PFSK-1 (cell line): ENCODE data around the gene SPCS1. TPM values are rescaled to one million over a fixed set of nuclear protein-coding genes. Genes with fewer than 3 reads are reported as not detected.

Experiments
- FOXP2 ChIP-seq: optimal IDR thresholded peaks from 2 replicates; pipeline ENCODE3; 2011; ENCODE audit warnings: borderline replicate concordance, control low read depth, inconsistent platforms; ENCODE audit not compliant: insufficient read depth; ENCODE audit errors: extremely low read length, extremely low read depth
- POLR2AphosphoS5 ChIP-seq: IDR thresholded peaks from 2 replicates; pipeline ENCODE4 v1.6.1; 2012; ENCODE audit warnings: low read depth, mild to moderate bottlenecking, control low read depth, low read length, moderate library complexity
- SIN3A ChIP-seq: IDR thresholded peaks from 2 replicates; pipeline ENCODE4 v1.6.1; 2012; ENCODE audit warnings: mild to moderate bottlenecking, low read length, moderate library complexity, borderline replicate concordance; ENCODE audit not compliant: insufficient read depth
- TAF1 ChIP-seq: IDR thresholded peaks from 2 replicates; pipeline ENCODE4 v1.6.1; 2012; ENCODE audit warnings: low read length, control low read depth, borderline replicate concordance; ENCODE audit not compliant: insufficient read depth
- polyA plus RNA-seq: library from polyadenylated mRNA; unstranded; fragments of >200 nt; gene quantifications from one replicate; pipeline ENCODE4 v1.2.1, GENCODE V29; 2012; ENCODE audit warnings: low read depth, missing spikeins; ENCODE audit not compliant: insufficient read length
- TF ChIP-seq, protein P1 (sequence below), 2 experiments: IDR thresholded peaks; 2 replicates each; pipeline versions ENCODE4 v1.6.1 to v1.8.0; 2011 to 2012; ENCODE audit warnings: low read depth in 2 of 2, low read length in 2 of 2, control low read depth in 1 of 2, inconsistent platforms in 1 of 2, mild to moderate bottlenecking in 1 of 2, moderate library complexity in 1 of 2; ENCODE audit not compliant: insufficient read depth in 1 of 2

SPCS1 gene
- polyA plus RNA-seq, result 96.2 TPM

DNA sequence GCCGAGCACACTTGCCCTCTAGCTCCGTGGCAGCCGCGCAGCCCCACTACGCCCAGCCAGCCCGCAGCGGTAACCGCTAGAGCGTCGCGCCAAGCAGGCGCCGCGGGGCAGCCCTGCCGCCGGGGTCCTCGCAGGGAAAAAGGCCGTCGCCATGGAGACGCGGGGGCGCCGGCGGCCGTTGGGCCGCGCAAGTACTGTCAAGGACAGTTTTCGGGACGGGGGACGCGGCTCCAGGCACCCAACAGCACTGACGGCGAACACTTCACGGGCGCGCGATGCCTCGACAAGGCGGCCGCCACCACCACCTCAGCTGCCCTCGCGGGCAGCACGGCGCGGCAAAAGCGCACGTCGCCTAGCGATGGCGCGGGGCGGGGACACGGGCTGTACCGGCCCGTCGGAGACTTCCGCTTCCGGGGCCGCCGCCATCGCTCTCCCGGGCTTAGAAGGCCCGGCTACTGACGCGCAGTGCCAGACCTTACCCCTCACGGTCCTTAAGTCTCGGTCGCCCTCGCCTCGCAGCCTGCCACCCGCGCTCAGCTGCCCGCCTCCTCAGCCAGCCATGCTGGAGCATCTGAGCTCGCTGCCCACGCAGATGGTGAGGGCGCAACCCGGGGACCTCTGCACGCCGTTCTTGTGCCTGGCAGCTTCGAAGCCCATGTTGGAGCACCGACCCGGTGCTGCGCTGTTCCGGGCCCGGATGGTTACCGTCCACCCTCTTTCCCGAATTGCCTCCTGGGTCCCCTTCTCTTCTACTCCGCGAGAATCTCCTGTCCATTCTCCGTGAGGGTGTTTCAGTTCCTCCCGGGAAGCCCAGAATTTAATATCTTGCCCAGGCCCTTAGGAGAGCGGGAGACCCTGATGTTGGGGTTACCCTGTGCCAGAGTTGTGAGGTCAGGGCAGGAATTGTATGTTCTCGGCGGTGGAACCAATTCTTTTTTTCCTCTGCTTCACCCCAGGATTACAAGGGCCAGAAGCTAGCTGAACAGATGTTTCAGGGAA lies at the start of gene SPCS1, which contains the start of gene GLT8D1:
Gene SPCS1 (plus strand): TSS at position 419 of the 999 bp plus-strand sequence. CDS start 141 bp downstream, at position 560.
Gene GLT8D1 (minus strand): TSS at position 104 of the 999 bp plus-strand sequence. CDS start 5,331 bp downstream, outside the sequence.
- TF ChIP-seq POLR2AphosphoS5 (peak; percentile 71), TAF1 (peak; percentile 65; the same call in 1 of the 2 replicates), SIN3A (peak; percentile 91; the same call in 1 of the 2 replicates), FOXP2 (peak; percentile 38)
- TF ChIP-seq, protein P1, sequence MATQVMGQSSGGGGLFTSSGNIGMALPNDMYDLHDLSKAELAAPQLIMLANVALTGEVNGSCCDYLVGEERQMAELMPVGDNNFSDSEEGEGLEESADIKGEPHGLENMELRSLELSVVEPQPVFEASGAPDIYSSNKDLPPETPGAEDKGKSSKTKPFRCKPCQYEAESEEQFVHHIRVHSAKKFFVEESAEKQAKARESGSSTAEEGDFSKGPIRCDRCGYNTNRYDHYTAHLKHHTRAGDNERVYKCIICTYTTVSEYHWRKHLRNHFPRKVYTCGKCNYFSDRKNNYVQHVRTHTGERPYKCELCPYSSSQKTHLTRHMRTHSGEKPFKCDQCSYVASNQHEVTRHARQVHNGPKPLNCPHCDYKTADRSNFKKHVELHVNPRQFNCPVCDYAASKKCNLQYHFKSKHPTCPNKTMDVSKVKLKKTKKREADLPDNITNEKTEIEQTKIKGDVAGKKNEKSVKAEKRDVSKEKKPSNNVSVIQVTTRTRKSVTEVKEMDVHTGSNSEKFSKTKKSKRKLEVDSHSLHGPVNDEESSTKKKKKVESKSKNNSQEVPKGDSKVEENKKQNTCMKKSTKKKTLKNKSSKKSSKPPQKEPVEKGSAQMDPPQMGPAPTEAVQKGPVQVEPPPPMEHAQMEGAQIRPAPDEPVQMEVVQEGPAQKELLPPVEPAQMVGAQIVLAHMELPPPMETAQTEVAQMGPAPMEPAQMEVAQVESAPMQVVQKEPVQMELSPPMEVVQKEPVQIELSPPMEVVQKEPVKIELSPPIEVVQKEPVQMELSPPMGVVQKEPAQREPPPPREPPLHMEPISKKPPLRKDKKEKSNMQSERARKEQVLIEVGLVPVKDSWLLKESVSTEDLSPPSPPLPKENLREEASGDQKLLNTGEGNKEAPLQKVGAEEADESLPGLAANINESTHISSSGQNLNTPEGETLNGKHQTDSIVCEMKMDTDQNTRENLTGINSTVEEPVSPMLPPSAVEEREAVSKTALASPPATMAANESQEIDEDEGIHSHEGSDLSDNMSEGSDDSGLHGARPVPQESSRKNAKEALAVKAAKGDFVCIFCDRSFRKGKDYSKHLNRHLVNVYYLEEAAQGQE (IDR thresholded peaks at IDR 0.05; ENCODE audit: insufficient read depth in 1 of 2, low read depth in 2 of 2, low read length in 2 of 2), result 0 out of 4 replicates have a peak, but pooled peaks of 1 of the 2 experiments have one; percentile 6

DNA sequence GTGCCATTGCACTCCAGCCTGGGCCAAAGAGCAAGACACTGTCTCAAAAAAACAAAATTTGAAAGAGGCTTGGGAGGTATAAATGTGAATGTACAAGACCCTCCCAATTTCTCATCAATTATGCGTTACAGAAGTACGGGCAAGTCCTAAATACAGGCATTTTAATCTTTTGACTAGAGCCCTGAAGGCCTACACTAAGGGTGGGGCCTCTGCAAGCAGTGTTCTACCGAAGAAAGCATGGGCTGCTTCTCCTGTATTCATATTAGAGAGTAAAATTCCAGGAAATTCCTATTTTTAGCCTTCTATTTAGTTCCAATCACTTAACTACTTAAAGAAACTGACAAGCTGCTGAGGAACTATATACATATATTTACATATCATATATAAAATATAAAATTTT lies 45.9 kb upstream of the SPCS1 start:
- TF ChIP-seq TAF1, result no peak
- no peak for TF ChIP-seq POLR2AphosphoS5
- TF ChIP-seq SIN3A, result no peak
- TF ChIP-seq FOXP2, result no peak
- TF ChIP-seq, protein P1 (IDR thresholded peaks at IDR 0.05; ENCODE audit: insufficient read depth in 1 of 2, low read depth in 2 of 2, low read length in 2 of 2), result no peak

DNA sequence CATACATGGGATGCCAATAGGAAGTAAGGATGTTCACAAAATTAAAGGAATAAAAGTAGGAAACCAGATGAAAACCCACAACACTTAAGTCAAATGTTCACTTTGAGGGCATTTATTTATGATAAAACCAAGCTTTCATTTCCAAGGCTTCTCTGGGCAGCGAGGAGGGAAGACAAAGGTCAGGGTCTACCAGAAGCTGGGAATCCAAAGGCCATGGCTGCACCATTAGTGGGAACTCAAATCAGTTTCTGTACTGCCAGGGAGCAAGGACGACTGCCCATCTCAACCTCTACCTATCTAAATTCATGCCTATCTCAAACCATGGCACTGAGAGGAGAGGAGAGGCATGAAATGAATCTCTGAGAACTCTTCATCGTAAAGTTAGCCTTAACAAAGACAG lies 42.8 kb upstream of the SPCS1 start:
- no peak for TF ChIP-seq SIN3A
- TF ChIP-seq POLR2AphosphoS5, result no peak
- TF ChIP-seq, protein P1 (IDR thresholded peaks at IDR 0.05; ENCODE audit: insufficient read depth in 1 of 2, low read depth in 2 of 2, low read length in 2 of 2), result no peak
- no peak for TF ChIP-seq TAF1
- TF ChIP-seq FOXP2, result no peak

DNA sequence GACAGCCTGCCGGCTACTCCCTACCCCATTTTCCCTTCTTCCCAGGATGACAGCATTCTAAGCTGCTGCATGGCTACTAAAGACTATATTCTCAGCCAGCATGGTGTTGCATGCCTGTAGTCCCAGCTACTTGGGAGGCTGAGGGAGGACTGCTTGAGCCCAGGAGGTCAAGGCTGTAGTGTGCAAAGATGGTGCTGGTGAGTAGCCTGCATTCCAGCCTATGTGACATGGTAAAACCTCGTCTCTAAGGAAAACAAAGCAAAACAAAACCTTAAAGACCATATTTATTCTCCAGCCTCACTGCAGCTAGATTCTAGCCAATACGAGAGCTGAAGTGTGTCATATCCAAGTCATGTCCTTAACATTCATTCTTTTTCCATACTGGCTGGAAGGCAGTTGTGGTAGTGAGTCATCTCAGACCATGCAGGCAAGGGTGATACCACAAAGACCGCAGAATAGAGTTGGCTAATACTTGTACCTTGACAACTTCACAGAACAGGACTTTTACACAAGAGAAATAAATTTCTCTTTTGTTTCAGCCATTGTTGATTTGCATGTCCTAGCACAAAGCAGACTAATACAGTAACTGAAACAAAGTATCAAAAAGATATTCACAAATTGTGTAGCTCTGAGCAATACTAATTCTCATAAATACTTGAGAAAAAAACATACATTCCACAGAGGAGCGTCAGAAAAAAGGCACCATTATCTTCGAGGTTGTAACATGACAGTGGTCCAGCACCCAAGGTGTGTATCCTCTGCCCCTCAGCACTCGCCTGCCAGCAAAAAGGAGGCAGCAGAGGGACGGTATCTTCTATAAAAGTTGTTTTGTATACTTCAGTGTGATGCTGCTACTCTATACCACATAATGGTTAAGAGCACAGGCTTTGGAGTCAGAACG lies 35.0 kb upstream of the SPCS1 start:
- TF ChIP-seq FOXP2, result no peak
- TF ChIP-seq, protein P1 (IDR thresholded peaks at IDR 0.05; ENCODE audit: insufficient read depth in 1 of 2, low read depth in 2 of 2, low read length in 2 of 2), result no peak
- TF ChIP-seq POLR2AphosphoS5, result no peak
- TF ChIP-seq TAF1, result no peak
- TF ChIP-seq SIN3A, result no peak
